Stimulated activated CD8-positive, alpha-beta memory T cell treated with anti-CD3 and anti-CD28 coated beads, Interleukin-2, amount 100 ng/mL, for 48 hours (primary cell): ENCODE results near the gene P2RY14.
A peak's percentile ranks its signal among the peaks of the same experiment; 100 is the strongest.

Source experiments
- DNase-seq, 2 donors: peaks; one replicate each; pipeline ENCODE4 v3.0.0-alpha.2; 2020; ENCODE audit warnings: low read depth in 2 of 2

The P2RY14 gene

DNA sequence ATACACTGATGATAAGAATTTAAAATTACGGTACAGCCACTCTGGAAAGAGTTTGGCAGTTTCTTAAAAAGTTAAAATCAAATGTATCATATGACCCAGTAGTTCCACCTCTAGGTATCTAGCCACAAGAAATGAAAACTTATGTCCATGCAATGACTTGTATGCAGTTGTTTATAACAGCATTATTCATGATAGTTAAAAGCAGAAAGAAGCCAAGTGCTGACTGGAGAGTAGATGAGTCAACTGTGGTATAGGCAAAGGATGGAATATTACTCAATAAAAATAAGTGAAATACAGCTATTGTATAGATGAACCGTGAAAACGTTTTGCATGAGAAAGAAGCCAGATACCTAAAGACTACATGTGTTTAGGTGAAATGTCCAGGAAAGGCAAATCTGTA is 23.4 kb upstream of the P2RY14 start:
- no peak for DNase-seq

- DNase-seq: no peak
Observed at GRCh38 chr3:151300539-151300938, 22.2 kb upstream of the P2RY14 start.

DNA sequence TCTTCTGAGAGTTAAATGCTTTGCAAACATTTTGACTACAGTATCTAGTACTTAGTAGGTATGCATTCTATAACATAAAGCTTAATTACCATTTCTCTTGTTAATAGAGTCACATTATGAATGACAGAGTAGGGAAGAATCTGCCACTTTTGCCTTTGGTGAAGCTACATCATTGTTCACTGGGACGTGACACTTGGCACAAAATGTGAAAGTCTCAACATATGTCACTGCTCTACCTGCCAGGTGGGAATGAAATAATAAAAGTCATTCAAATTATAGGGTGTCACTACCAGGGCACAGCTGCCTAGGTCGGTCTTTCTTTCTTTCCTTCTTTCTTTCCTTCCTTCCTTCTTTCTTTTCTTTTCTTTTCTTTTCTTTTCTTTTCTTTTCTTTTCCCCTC is 20.7 kb upstream of the P2RY14 start:
- no peak for DNase-seq

DNA sequence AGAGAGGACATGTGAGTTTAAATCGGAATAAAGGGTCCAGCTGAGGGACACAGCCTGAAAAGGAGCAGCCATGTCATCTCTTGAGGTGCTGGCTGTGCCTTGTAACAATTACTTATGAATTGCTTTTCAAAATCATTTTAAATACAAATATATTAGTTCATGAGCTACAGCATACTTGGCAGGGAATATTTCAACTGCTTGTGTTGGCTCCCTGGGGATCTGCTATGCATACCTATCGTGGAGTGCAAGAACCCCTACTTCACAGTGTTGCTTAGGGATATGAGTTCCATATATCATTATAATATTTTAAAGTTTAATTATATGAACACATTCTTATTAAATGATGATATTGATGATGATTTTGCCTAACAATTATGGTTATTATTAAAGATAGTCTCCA is 19.1 kb upstream of the P2RY14 start:
- no peak for DNase-seq

DNA sequence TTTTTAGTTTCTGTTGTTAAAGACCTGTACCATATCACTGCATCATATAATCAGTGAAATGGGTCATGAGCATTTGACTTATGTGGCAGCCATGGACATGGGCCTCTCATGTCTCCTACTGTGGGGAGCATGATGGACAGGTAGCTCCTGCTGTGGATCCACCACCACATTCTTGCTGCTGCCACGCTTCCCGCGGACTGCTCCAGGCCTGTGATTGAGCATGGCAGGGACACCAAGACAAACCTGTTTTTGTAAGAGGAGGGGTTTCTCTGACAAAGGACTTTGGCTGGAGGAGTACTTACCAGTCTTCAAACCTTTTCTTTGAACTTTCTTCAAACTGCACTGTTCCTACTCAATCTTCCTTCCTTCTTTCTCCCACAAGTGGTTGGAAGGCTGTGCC is 17.9 kb upstream of the P2RY14 start:
- no peak for DNase-seq

GRCh38 chr3:151293127-151293526 is 14.8 kb upstream of the P2RY14 start:
- DNase-seq: no peak

DNA sequence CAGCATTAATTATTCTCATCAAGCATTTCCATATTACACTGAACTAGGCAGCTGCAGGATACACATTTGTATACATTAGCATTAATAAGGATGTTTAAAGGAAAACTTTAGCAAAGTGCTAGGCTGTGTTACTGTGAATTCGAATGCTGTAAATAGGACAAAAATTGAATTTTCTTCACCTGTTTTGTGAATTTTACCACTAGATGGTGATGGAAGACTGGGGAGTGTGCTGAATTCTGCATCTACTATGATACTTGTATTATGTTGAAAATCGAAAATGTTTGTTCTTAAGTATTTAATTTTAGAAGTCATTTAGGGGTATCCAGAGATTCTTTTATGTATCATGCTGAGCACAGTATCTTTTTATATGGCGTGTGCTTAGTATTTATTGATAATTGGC is 12.3 kb upstream of the P2RY14 start:
- DNase-seq: no peak

DNA sequence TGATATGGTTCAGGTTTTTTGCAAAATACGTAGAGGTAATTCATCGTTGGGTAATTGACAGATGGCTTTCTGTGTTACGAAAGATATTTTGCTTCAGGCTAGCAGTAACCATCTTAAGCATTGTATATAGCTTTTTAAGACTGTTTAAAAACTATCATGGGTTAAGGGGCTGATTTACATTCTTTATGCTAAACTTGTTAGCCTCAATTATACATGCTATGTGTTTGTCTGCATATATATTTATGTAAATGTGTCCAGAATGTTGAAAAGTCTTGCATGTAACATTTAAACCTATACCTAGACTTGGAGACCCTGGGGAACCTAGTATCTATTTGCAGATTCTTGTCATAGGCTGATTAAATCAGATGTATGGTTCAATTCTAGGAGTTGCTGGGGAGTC is 11.1 kb upstream of the P2RY14 start:
- no peak for DNase-seq

DNA sequence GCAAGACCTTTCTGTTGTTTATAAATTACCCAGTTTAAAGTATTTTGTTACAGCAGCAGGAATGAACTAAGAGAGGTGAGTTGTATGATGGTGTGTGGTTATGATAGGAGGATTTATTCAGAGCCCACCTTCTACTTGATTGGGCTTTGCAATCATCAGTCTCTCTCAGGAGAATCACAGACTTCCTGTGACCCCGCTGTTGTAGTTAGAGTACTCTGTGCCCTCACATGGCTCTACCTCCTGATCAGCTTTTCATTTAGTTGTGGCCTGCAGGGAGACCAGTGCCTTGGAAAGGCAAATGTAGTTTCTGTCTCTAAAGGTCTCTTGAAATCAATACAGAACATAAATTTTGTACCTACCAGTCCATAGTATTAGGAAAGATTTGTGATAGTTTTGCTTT is 7.6 kb upstream of the P2RY14 start:
- no peak for DNase-seq

DNA sequence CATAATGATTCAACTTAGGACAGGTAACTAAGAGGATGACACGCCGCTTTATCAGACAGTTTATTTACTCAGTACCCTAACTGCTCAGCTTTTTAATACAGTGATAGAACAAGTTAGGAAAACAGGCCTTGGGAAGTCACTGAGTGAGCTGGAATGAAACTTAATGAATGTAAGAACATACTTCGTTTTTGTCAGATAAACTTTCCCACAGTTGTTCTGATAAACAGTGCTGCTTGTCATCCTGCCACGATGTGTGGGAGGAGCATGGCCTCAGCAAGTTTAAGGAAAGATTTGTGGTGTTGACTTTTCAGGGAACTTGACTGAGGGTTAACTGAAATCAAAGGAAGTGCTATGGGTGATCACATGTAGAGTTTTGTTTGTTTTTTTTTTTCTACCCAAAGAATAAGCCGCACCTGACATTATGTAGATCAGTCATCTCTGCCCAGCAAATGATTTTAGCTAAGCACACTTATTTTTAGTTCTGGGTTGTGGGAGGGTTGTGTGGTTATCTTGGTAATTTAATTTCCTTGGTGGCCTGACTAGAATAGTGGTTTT is 5.6 kb upstream of the P2RY14 start:
- no peak for DNase-seq

DNA sequence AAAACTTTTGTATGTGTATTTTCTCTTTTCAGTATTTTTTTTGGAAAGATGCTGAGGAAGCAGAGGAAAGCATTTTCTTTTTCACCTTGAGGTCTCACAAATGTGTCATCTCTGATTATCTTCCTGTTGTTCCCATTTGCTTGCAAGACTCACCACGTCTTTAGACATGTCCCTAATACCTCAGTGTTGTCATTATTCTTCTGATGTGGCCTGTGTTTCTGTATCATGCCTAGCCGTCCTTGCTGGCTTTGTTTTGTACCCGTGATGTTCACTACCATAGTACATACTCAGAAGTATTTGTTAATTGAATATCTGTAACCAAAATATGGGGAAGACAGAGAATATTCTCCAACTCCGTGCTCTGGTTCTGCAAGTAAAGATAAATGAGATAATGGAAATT is 5.0 kb upstream of the P2RY14 start:
- DNase-seq: no peak

DNA sequence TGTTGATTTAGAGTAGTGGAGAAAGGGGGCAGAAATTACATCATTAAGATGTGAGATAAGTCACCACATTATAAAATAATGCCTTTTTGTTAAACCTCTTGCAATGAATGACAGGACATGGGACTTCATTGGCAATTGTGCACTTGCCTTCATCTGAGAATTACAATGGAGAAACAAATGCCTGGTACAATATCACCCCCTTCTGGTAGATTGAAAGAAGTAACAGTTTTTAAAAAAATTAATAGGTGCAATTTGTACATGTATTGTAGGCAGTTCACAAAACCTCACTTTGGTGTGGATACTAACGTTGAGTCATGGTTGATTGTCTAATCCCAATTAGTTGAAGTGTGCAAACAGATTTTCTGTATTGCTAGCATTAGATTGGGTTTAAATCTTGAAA is 4.6 kb upstream of the P2RY14 start:
- DNase-seq: no peak

- DNase-seq: no peak
Observed at GRCh38 chr3:151281671-151282324, 3.5 kb upstream of the P2RY14 start.

GRCh38 chr3:151276687-151277042 is 1.7 kb downstream of the P2RY14 start:
- DNase-seq: no peak

GRCh38 chr3:151276038-151276686 is 2.2 kb downstream of the P2RY14 start:
- DNase-seq: no peak

DNA sequence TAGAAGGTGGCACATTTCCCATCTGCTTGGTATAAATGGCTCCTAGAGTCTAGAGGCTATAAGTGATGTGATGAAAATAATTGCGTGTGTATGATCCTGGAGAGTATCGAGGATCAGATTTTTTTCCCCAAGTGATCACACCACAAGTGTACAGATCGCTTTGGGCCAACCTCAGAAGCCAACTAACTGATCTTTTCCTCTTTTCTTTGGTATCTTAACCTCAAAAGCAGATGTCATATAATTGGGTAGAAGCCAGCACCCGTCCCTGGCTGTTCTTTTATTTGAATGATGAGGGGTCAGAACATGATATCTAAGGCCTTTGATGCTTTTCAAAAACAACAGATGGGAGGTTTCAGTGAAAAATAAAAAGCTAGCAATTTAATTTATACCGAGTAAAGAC is 3.3 kb downstream of the P2RY14 start:
- no peak for DNase-seq

DNA sequence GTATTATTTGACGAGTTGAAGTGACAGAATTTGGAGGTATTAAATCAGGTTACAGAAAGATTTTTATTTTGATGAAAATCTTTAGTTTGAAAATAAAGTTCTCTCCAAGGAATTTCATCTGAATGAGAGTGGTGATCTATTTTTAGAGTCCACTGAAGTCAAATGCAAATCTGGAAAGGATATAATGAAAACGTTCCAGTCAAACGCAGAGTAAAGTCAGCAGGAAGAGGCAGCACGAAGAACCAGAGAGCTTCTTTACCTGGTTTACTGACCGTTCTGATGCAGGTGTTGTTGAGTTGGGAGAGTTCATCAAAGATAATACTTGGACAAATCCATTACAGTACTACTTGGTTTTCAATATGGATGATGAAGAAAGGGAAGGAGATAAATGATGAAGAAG is 8.7 kb downstream of the P2RY14 start:
- DNase-seq: no peak

- peak; percentile 20 to 34 for DNase-seq
Observed at GRCh38 chr3:151268267-151269235, 9.8 kb downstream of the P2RY14 start.

- DNase-seq: no peak
Observed at GRCh38 chr3:151267066-151267465, 11.3 kb downstream of the P2RY14 start.

DNA sequence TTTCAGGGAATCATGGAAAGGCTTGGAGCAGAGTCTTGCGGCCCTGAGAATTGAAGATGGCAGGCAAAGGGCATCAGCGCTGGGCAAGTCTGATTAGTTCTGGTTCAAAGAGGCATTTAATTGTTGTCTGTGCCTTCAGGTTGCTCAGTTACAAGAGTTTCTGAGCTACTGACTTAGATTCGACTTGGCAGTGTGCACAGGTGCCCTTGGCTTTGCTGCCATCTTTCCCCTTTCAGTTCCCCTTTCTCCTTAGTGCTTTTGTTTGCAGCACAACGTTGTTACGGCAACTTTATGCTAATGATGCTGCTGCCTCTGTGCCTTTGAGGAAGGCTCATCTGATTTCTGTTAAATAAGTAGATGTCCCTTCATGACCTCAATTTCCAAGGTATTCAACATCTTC is 12.5 kb downstream of the P2RY14 start:
- DNase-seq: no peak

GRCh38 chr3:151265166-151265565 is 13.2 kb downstream of the P2RY14 start:
- no peak for DNase-seq

DNA sequence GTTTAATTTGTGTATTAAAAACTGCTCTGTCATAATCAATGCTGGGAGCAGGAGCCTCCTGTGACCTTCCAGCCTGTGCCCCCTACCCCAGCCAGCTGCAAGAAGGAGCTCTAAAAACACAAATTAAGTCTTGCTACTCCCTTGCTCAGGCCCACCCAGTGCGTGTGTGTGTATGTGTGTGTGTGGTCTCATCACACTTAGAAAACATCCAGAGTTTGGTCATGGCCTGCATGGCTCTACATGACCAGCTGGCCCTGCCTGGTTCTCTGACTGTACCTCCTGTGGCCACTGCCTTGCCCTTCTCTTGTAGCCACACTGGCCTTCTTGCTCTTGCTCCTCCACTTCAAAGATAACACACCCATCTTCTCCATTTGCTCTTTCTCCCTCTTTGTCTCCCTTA is 13.7 kb downstream of the P2RY14 start:
- DNase-seq: no peak
